ENCODE measurements around the gene RAPGEF1. TPM values are rescaled to one million over a fixed set of nuclear protein-coding genes. Genes with fewer than 3 reads are reported as not detected.

Gene RAPGEF1
- polyA plus RNA-seq, 3 donors: 37.4 to 41.3 (median 38.2) TPM

- DNase-seq (ENCODE audit: low read depth in 3 of 3, low spot score in 2 of 3): no peak
Measured at GRCh38 chr9:131546336-131547084, 193.4 kb downstream of the RAPGEF1 start.

GRCh38 chr9:131545786-131546335 is 194.0 kb downstream of the RAPGEF1 start:
- no peak for DNase-seq (ENCODE audit: low read depth in 3 of 3, low spot score in 2 of 3)

- DNase-seq (ENCODE audit: low read depth in 3 of 3, low spot score in 2 of 3): peak in 1 of 3 donors; percentile 73
Measured at GRCh38 chr9:131545003-131545785, 194.7 kb downstream of the RAPGEF1 start, which contains the start of gene PRRT1B. PRRT1B (plus strand) TSS chr9:131545523; CDS start chr9:131545616, 93 bp downstream.

- DNase-seq (ENCODE audit: low read depth in 3 of 3, low spot score in 2 of 3): no peak
Measured at GRCh38 chr9:131543141-131543540, 196.7 kb downstream of the RAPGEF1 start.

GRCh38 chr9:131539223-131539923 is 200.5 kb downstream of the RAPGEF1 start:
- DNase-seq (ENCODE audit: low read depth in 3 of 3, low spot score in 2 of 3): no peak

- no peak for DNase-seq (ENCODE audit: low read depth in 3 of 3, low spot score in 2 of 3)
Measured at GRCh38 chr9:131537946-131538345, 201.9 kb downstream of the RAPGEF1 start.

GRCh38 chr9:131534721-131535237 is 205.1 kb downstream of the RAPGEF1 start:
- no peak for DNase-seq (ENCODE audit: low read depth in 3 of 3, low spot score in 2 of 3)

- peak in 1 of 3 donors; percentile 72 for DNase-seq (ENCODE audit: low read depth in 3 of 3, low spot score in 2 of 3)
Measured at GRCh38 chr9:131530920-131531832, 208.7 kb downstream of the RAPGEF1 start, which contains the start of gene UCK1. UCK1 (minus strand) TSS chr9:131531263; CDS start chr9:131531174, 89 bp downstream.

- no peak for DNase-seq (ENCODE audit: low read depth in 3 of 3, low spot score in 2 of 3)
Measured at GRCh38 chr9:131530546-131530919, 209.3 kb downstream of the RAPGEF1 start.

- no peak for DNase-seq (ENCODE audit: low read depth in 3 of 3, low spot score in 2 of 3)
Measured at GRCh38 chr9:131529597-131530545, 210.0 kb downstream of the RAPGEF1 start.

- DNase-seq (ENCODE audit: low read depth in 3 of 3, low spot score in 2 of 3): no peak
Measured at GRCh38 chr9:131528886-131529505, 210.9 kb downstream of the RAPGEF1 start.

- no peak for DNase-seq (ENCODE audit: low read depth in 3 of 3, low spot score in 2 of 3)
Measured at GRCh38 chr9:131528186-131528585, 211.7 kb downstream of the RAPGEF1 start.

Other genes starting within 250 kb of the RAPGEF1 start
- gene POMT1, start 237.2 kb downstream of the RAPGEF1 start, polyA plus RNA-seq (ENCODE audit: insufficient read length in 3 of 3): 10 to 100 TPM; 31.4 to 32.7 (median 31.9) TPM
- 10 to 100 TPM; 36.3 to 43.6 (median 39.2) TPM for gene UCK1, start 208.8 kb downstream of the RAPGEF1 start, polyA plus RNA-seq (ENCODE audit: insufficient read length in 3 of 3)
- gene PRRT1B, start 194.6 kb downstream of the RAPGEF1 start, polyA plus RNA-seq (ENCODE audit: insufficient read length in 3 of 3): 1 to 10 TPM in 1 of 3 donors, under 1 TPM in 2; 0.25 to 1.0 (median 0.72) TPM